H9 (cell line): ENCODE results near the gene TBX19. TPM values are rescaled to one million over a fixed set of nuclear protein-coding genes. Genes with fewer than 3 reads are reported as not detected.

Experiments
- DNase-seq: peaks from one replicate; pipeline ENCODE4 v3.0.0-alpha.2; 2017
- H2AFZ ChIP-seq: one replicate; pipeline ENCODE4 v1.6.1; 2013; ENCODE audit warnings: mild to moderate bottlenecking, low read length, control low read depth, moderate library complexity
- H2AK5ac ChIP-seq: 2 replicates; pipeline ENCODE4 v1.6.1; 2013; ENCODE audit warnings: low read length, control low read depth, mixed read lengths; ENCODE audit not compliant: insufficient read length
- H2BK120ac ChIP-seq: one replicate; pipeline ENCODE4 v1.6.1; 2013; ENCODE audit warnings: low read depth, mild to moderate bottlenecking, low read length, control low read depth, inconsistent platforms; ENCODE audit not compliant: poor library complexity, severe bottlenecking
- H2BK12ac ChIP-seq: 2 replicates; pipeline ENCODE4 v1.6.1; 2013; ENCODE audit warnings: low read length, control low read depth, mixed read lengths, low read depth; ENCODE audit not compliant: insufficient read length
- H2BK15ac ChIP-seq: 2 replicates; pipeline ENCODE4 v1.6.1; 2013; ENCODE audit warnings: low read depth, low read length, control low read depth
- H2BK20ac ChIP-seq: one replicate; pipeline ENCODE4 v1.6.1; 2013; ENCODE audit warnings: low read depth, mild to moderate bottlenecking, low read length, control low read depth, inconsistent platforms; ENCODE audit not compliant: poor library complexity, severe bottlenecking
- H2BK5ac ChIP-seq: 2 replicates; pipeline ENCODE4 v1.6.1; 2013; ENCODE audit warnings: low read length, control low read depth, mixed read lengths; ENCODE audit not compliant: insufficient read length
- H3K14ac ChIP-seq: 2 replicates; pipeline ENCODE4 v1.6.1; 2013; ENCODE audit warnings: low read length, control low read depth; ENCODE audit not compliant: insufficient read depth
- H3K18ac ChIP-seq: 2 replicates; pipeline ENCODE4 v1.6.1; 2013; ENCODE audit warnings: low read depth, mild to moderate bottlenecking, mixed read lengths, low read length, control low read depth; ENCODE audit not compliant: insufficient read length
- H3K23ac ChIP-seq: 2 replicates; pipeline ENCODE4 v1.6.1; 2013; ENCODE audit warnings: low read length, control low read depth, mixed read lengths, low read depth; ENCODE audit not compliant: insufficient read length
- H3K23me2 ChIP-seq: 2 replicates; pipeline ENCODE4 v1.6.1; 2013; ENCODE audit warnings: low read depth, mild to moderate bottlenecking, mixed read lengths, low read length, control low read depth; ENCODE audit not compliant: insufficient read length, poor library complexity, severe bottlenecking
- H3K27ac ChIP-seq: 2 replicates; pipeline ENCODE4 v1.5.1; 2013; ENCODE audit warnings: low read length, control low read depth, mixed read lengths, low read depth; ENCODE audit not compliant: insufficient read length
- H3K27me3 ChIP-seq: 2 replicates; pipeline ENCODE4 v1.6.1; 2013; ENCODE audit warnings: low read length, control low read depth, inconsistent platforms; ENCODE audit not compliant: insufficient read depth
- H3K4ac ChIP-seq: 2 replicates; pipeline ENCODE4 v1.6.1; 2013; ENCODE audit warnings: low read depth, mild to moderate bottlenecking, control low read depth, inconsistent platforms, low read length, moderate library complexity
- H3K4me1 ChIP-seq: 2 replicates; pipeline ENCODE4 v1.6.1; 2013; ENCODE audit warnings: low read length, control low read depth, inconsistent platforms; ENCODE audit not compliant: insufficient read depth
- H3K4me2 ChIP-seq: 2 replicates; pipeline ENCODE4 v1.6.1; 2013; ENCODE audit warnings: low read length, control low read depth, mixed read lengths; ENCODE audit not compliant: insufficient read length, insufficient read depth
- H3K56ac ChIP-seq: 2 replicates; pipeline ENCODE4 v1.6.1; 2013; ENCODE audit warnings: low read depth, mild to moderate bottlenecking, mixed read lengths, low read length, control low read depth; ENCODE audit not compliant: insufficient read length
- H3K79me1 ChIP-seq: 2 replicates; pipeline ENCODE4 v1.6.1; 2013; ENCODE audit warnings: low read depth, mild to moderate bottlenecking, moderate library complexity, low read length, control low read depth, inconsistent platforms; ENCODE audit not compliant: insufficient read depth, poor library complexity, severe bottlenecking
- H3K79me2 ChIP-seq: 2 replicates; pipeline ENCODE4 v1.6.1; 2013; ENCODE audit warnings: low read length, control low read depth, inconsistent platforms; ENCODE audit not compliant: insufficient read depth
- H3K9ac ChIP-seq: 2 replicates; pipeline ENCODE4 v1.6.1; 2013; ENCODE audit warnings: low read length, control low read depth, mixed read lengths; ENCODE audit not compliant: insufficient read length; ENCODE audit errors: extremely low read depth
- H3K9me3 ChIP-seq: one replicate; pipeline ENCODE4 v1.6.1; 2013; ENCODE audit warnings: low read depth, low read length, inconsistent platforms; ENCODE audit not compliant: control insufficient read depth
- H3T11ph ChIP-seq: one replicate; pipeline ENCODE4 v1.6.1; 2013; ENCODE audit warnings: mild to moderate bottlenecking, low read length, control low read depth, inconsistent platforms
- H4K20me1 ChIP-seq: one replicate; pipeline ENCODE4 v1.6.1; 2013; ENCODE audit not compliant: control insufficient read depth, insufficient read length, insufficient read depth
- H4K5ac ChIP-seq: 2 replicates; pipeline ENCODE4 v1.6.1; 2013; ENCODE audit warnings: low read depth, mild to moderate bottlenecking, mixed read lengths, low read length, control low read depth; ENCODE audit not compliant: insufficient read length
- H4K8ac ChIP-seq: replicated peaks from 2 replicates; pipeline ENCODE4 v1.6.1; 2013; ENCODE audit warnings: low read length, control low read depth, mixed read lengths, low read depth; ENCODE audit not compliant: insufficient read length
- H4K91ac ChIP-seq: 2 replicates; pipeline ENCODE4 v1.6.1; 2013; ENCODE audit warnings: low read depth, mild to moderate bottlenecking, moderate library complexity, mixed read lengths, low read length, control low read depth; ENCODE audit not compliant: insufficient read length
- H3K27ac Mint-ChIP-seq, 3 experiments: 2 replicates in 2 of 3; 3 replicates in 1 of 3; pipeline ENCODE4 v1.8.0; 2020 to 2021; ENCODE audit warnings: mixed read lengths in 3 of 3, mild to moderate bottlenecking in 1 of 3, moderate library complexity in 1 of 3
- H3K27me3 Mint-ChIP-seq: 2 replicates; pipeline ENCODE4 v1.8.0; 2021; ENCODE audit warnings: low read depth, mild to moderate bottlenecking, moderate library complexity, mixed read lengths
- H3K36me3 Mint-ChIP-seq, 3 experiments: 2 replicates in 2 of 3; 3 replicates in 1 of 3; pipeline ENCODE4 v1.8.0; 2020 to 2021; ENCODE audit warnings: low read depth in 3 of 3, mixed read lengths in 3 of 3; ENCODE audit not compliant: insufficient read depth in 1 of 3
- H3K4me1 Mint-ChIP-seq, 2 experiments: 2 replicates each; pipeline ENCODE4 v1.8.0; 2020; ENCODE audit warnings: mixed read lengths in 2 of 2
- H3K4me3 Mint-ChIP-seq, 2 experiments: 2 replicates in 1 of 2; 3 replicates in 1 of 2; pipeline ENCODE4 v1.8.0; 2020 to 2021; ENCODE audit warnings: mild to moderate bottlenecking in 2 of 2, mixed read lengths in 2 of 2, moderate library complexity in 1 of 2
- H3K9me3 Mint-ChIP-seq, 2 experiments: 2 replicates in 1 of 2; 3 replicates in 1 of 2; pipeline ENCODE4 v1.8.0; 2020; ENCODE audit warnings: mild to moderate bottlenecking in 2 of 2, mixed read lengths in 2 of 2, moderate library complexity in 1 of 2
- WGBS: extraction: QIAGEN DNeasy Blood & Tissue Kit; methylation state at CpG from one replicate; pipeline ENCODE4 v1.1.7; 2013; ENCODE audit warnings: missing lambda C conversion rate, low lambda C conversion rate, mixed read lengths; ENCODE audit not compliant: insufficient read length; ENCODE audit errors: extremely low coverage; 5-methylcytosine and 5-hydroxymethylcytosine counted together
- total RNA-seq: library from RNA; stranded (reverse); gene quantifications from 2 replicates; pipeline ENCODE4 v1.2.1, GENCODE V29; 2021
- TF ChIP-seq, protein P1 (sequence below): fragments of 200-600 bp; sonication (generic); conservative IDR thresholded peaks from 3 replicates; pipeline ENCODE4 v1.8.0; 2021; ENCODE audit warnings: antibody characterized with exemption, mild to moderate bottlenecking

The TBX19 gene
- total RNA-seq, 1 experiment from 2014 or later, result 0.48 TPM

DNA sequence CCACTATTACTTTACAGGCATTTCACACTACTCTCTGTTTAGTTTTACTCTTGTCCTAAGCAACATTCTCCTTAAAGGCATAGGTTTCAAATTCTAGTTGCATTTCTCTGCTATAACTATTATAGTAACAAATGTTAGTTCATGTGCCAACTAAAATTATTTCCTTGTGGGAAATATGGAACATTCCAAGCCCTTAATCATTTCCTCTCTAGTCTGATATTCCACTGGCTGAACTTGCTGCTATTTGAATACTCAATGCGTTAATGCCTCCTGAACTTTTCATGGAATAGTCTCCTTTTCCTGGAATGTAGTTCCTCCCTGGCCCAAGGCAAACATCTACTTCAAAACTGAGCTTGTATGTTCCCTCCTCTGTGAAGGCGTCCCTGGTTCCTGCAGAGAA lies 19.3 kb upstream of the TBX19 start:
- no peak overlapping the region for H4K8ac ChIP-seq
- H3K9me3 ChIP-seq, result no peaks in the 10 kb centered on the region
- H3K56ac ChIP-seq, result no peak overlapping the region
- no peaks in the 10 kb centered on the region for H3K27me3 Mint-ChIP-seq
- no peaks in the 10 kb centered on the region for H3K79me1 ChIP-seq
- H3K4me1 Mint-ChIP-seq, result peaks cover 24 to 28% of the 10 kb centered on the region in 2 experiments
- H3K23me2 ChIP-seq, result no peaks in the 10 kb centered on the region
- H4K5ac ChIP-seq, result no peak overlapping the region
- peaks cover 7% of the 10 kb centered on the region for H3K4me1 ChIP-seq
- no peak overlapping the region for H4K91ac ChIP-seq
- peaks cover 28 to 44% (median 34%) of the 10 kb centered on the region in 3 experiments for H3K36me3 Mint-ChIP-seq
- H2AK5ac ChIP-seq, result no peak overlapping the region
- no peak overlapping the region for H3K27ac Mint-ChIP-seq
- H2AFZ ChIP-seq, result no peak overlapping the region
- no peak overlapping the region for H3K27ac ChIP-seq
- H3K4ac ChIP-seq, result no peak overlapping the region
- no peaks in the 10 kb centered on the region for H3K27me3 ChIP-seq
- H3K4me3 Mint-ChIP-seq, result no peak overlapping the region
- no peak overlapping the region for H2BK12ac ChIP-seq
- H2BK15ac ChIP-seq, result no peak overlapping the region
- no peak overlapping the region for H2BK5ac ChIP-seq
- H3K18ac ChIP-seq, result no peak overlapping the region
- no peaks in the 10 kb centered on the region for H3K79me2 ChIP-seq
- H2BK20ac ChIP-seq, result no peak overlapping the region
- H3K9me3 Mint-ChIP-seq, result peaks cover 28 to 32% of the 10 kb centered on the region in 2 experiments
- no CpG with 5 or more reads among the region's 2 CpGs for WGBS
- no peak overlapping the region for H3K23ac ChIP-seq
- H4K20me1 ChIP-seq, result no peaks in the 10 kb centered on the region
- no peak for DNase-seq
- no peak overlapping the region for H3K4me2 ChIP-seq
- no peak overlapping the region for H2BK120ac ChIP-seq
- no peak overlapping the region for H3T11ph ChIP-seq
- H3K9ac ChIP-seq, result no peak overlapping the region
- TF ChIP-seq, protein P1, sequence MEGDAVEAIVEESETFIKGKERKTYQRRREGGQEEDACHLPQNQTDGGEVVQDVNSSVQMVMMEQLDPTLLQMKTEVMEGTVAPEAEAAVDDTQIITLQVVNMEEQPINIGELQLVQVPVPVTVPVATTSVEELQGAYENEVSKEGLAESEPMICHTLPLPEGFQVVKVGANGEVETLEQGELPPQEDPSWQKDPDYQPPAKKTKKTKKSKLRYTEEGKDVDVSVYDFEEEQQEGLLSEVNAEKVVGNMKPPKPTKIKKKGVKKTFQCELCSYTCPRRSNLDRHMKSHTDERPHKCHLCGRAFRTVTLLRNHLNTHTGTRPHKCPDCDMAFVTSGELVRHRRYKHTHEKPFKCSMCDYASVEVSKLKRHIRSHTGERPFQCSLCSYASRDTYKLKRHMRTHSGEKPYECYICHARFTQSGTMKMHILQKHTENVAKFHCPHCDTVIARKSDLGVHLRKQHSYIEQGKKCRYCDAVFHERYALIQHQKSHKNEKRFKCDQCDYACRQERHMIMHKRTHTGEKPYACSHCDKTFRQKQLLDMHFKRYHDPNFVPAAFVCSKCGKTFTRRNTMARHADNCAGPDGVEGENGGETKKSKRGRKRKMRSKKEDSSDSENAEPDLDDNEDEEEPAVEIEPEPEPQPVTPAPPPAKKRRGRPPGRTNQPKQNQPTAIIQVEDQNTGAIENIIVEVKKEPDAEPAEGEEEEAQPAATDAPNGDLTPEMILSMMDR, result no peak
- H3K14ac ChIP-seq, result no peak overlapping the region
